SK-N-SH (cell line): ENCODE data around the gene CELSR1. TPM values are rescaled to one million over a fixed set of nuclear protein-coding genes. Genes with fewer than 3 reads are reported as not detected.

ENCODE experiments used
- CTCF ChIA-PET: fragments of 300-600, 350-600 bp; formaldehyde crosslinking; extraction: SDS; loops from one replicate; lab custom pipeline; 2021; lab: Yijun Ruan, JAX
- POLR2A ChIA-PET: fragments of 350-600 bp; sonication (Branson Sonifier 250); formaldehyde crosslinking; extraction: SDS; loops from one replicate; lab custom pipeline; 2020; ENCODE audit warnings: antibody characterized with exemption, inconsistent platforms; lab: Yijun Ruan, JAX
- DNase-seq: peaks from one replicate; pipeline ENCODE4 v3.0.0; 2012
- H2AFZ ChIP-seq: fragments of 200-600 bp; sonication (generic); 2 replicates; pipeline ENCODE4 v1.8.1; 2016; ENCODE audit warnings: antibody characterized with exemption, mild to moderate bottlenecking, low read depth
- H3F3A ChIP-seq: fragments of 200-600 bp; sonication (generic); replicated peaks from 2 replicates; pipeline ENCODE3; 2016; ENCODE audit warnings: antibody characterized with exemption, mild to moderate bottlenecking; ENCODE audit not compliant: insufficient read depth
- H3K27ac ChIP-seq, 2 experiments: fragments of 200-500 bp in 1 of 2; fragments of 200-600 bp in 1 of 2; sonication (Bioruptor generic) in 1 of 2; sonication (generic), shearing (Covaris generic) in 1 of 2; 2 replicates each; pipeline versions ENCODE4 v1.5.1 to v1.6.1; 2014 to 2016; ENCODE audit warnings: low read depth in 2 of 2, inconsistent platforms in 1 of 2, low read length in 1 of 2, mild to moderate bottlenecking in 1 of 2, mixed read lengths in 1 of 2
- H3K27me3 ChIP-seq: fragments of 200-600 bp; sonication (generic), shearing (Covaris generic); 2 replicates; pipeline ENCODE4 v1.6.1; 2016; ENCODE audit warnings: mixed run types; ENCODE audit not compliant: insufficient read depth
- H3K36me3 ChIP-seq, 2 experiments: fragments of 200-500 bp in 1 of 2; fragments of 200-600 bp in 1 of 2; sonication (Bioruptor generic) in 1 of 2; sonication (generic) in 1 of 2; replicated peaks in 1 of 2; 2 replicates each; pipeline versions ENCODE3 to v1.5.1; 2014 to 2016; ENCODE audit warnings: low read length in 1 of 2, mild to moderate bottlenecking in 1 of 2; ENCODE audit not compliant: insufficient read depth in 2 of 2, control insufficient read depth in 1 of 2
- H3K4me1 ChIP-seq, 2 experiments: fragments of 200-500 bp in 1 of 2; fragments of 200-600 bp in 1 of 2; sonication (Bioruptor generic) in 1 of 2; sonication (generic), shearing (Covaris generic) in 1 of 2; 2 replicates each; pipeline versions ENCODE4 v1.5.1 to v1.6.1; 2014 to 2016; ENCODE audit warnings: low read depth in 1 of 2, low read length in 1 of 2, mixed run types in 1 of 2; ENCODE audit not compliant: insufficient read depth in 2 of 2, control insufficient read depth in 1 of 2
- H3K4me2 ChIP-seq: fragments of 200-600 bp; sonication (generic), shearing (Covaris generic); 2 replicates; pipeline ENCODE4 v1.6.1; 2017; ENCODE audit warnings: mixed run types
- H3K4me3 ChIP-seq, 2 experiments: fragments of 200-500 bp in 1 of 2; fragments of 200-600 bp in 1 of 2; sonication (Bioruptor generic) in 1 of 2; sonication (generic), shearing (Covaris generic) in 1 of 2; 2 replicates each; pipeline versions ENCODE4 v1.5.1 to v1.8.1; 2014 to 2016; ENCODE audit warnings: low read depth in 2 of 2, inconsistent platforms in 1 of 2, low read length in 1 of 2, mild to moderate bottlenecking in 1 of 2, mixed read lengths in 1 of 2, moderate library complexity in 1 of 2
- H3K79me2 ChIP-seq: fragments of 200-600 bp; sonication (generic); 2 replicates; pipeline ENCODE4 v1.8.1; 2017; ENCODE audit warnings: mild to moderate bottlenecking; ENCODE audit not compliant: insufficient read depth
- H3K9ac ChIP-seq: fragments of 200-600 bp; sonication (generic); 2 replicates; pipeline ENCODE4 v1.6.1; 2017; ENCODE audit warnings: mixed run types
- H3K9me2 ChIP-seq: fragments of 200-600 bp; sonication (generic); 2 replicates; pipeline ENCODE4 v1.6.1; 2017; ENCODE audit warnings: mixed run types
- H3K9me3 ChIP-seq: fragments of 200-600 bp; sonication (generic); 2 replicates; pipeline ENCODE4 v1.6.1; 2017; ENCODE audit warnings: mixed run types, mild to moderate bottlenecking, moderate library complexity
- H4K20me1 ChIP-seq: fragments of 200-600 bp; sonication (generic); 2 replicates; pipeline ENCODE4 v1.6.1; 2017; ENCODE audit warnings: mild to moderate bottlenecking, mixed run types; ENCODE audit not compliant: insufficient read depth
- CTCF ChIP-seq: fragments of 200-600 bp; sonication (generic); IDR thresholded peaks from 2 replicates; pipeline ENCODE4 v1.6.1; 2017; ENCODE audit warnings: antibody characterized with exemption, mild to moderate bottlenecking, moderate library complexity
- EZH2phosphoT487 ChIP-seq: fragments of 200-600 bp; sonication (generic); IDR thresholded peaks from 2 replicates; pipeline ENCODE4 v1.6.1; 2017; ENCODE audit warnings: low read depth, mixed run types, mild to moderate bottlenecking, antibody characterized with exemption, moderate library complexity, borderline replicate concordance
- FOXJ3 ChIP-seq: sonication (generic); formaldehyde crosslinking; IDR thresholded peaks from 2 replicates; pipeline ENCODE4 v1.5.1; 2020; ENCODE audit warnings: mild to moderate bottlenecking, missing genetic modification reagents
- GABPA ChIP-seq: IDR thresholded peaks from 2 replicates; pipeline ENCODE4 v1.4.0; 2012; ENCODE audit warnings: low read depth, mild to moderate bottlenecking
- RAD21 ChIP-seq: IDR thresholded peaks from 2 replicates; pipeline ENCODE4 v1.6.1; 2012; ENCODE audit warnings: mild to moderate bottlenecking, low read length
- SIN3A ChIP-seq: IDR thresholded peaks from 2 replicates; pipeline ENCODE4 v1.6.1; 2012; ENCODE audit warnings: low read depth, mild to moderate bottlenecking, low read length, moderate library complexity, borderline replicate concordance
- USF1 ChIP-seq: IDR thresholded peaks from 2 replicates; pipeline ENCODE4 v1.4.0; 2012; ENCODE audit warnings: low read depth, borderline replicate concordance
- USF2 ChIP-seq: fragments of 150-350 bp; IDR thresholded peaks from 2 replicates; pipeline ENCODE4 v1.6.1; 2017; ENCODE audit warnings: antibody characterized with exemption, low read length, low read depth, borderline replicate concordance
- YY1 ChIP-seq: IDR thresholded peaks from 2 replicates; pipeline ENCODE4 v1.4.0; 2012; ENCODE audit warnings: low read depth, mild to moderate bottlenecking
- WGBS: methylation state at CpG from one replicate; pipeline ENCODE4 v1.1.6; 2017; ENCODE audit warnings: low lambda C conversion rate; 5-methylcytosine and 5-hydroxymethylcytosine counted together
- polyA plus RNA-seq, 3 experiments: library from polyadenylated mRNA; depleted of rRNA; stranded (reverse); fragments of >200 nt; gene quantifications; 2 replicates each; pipeline ENCODE4 v1.2.3, GENCODE V29; 2012
- TF ChIP-seq, protein P1 (sequence below): IDR thresholded peaks from 2 replicates; pipeline ENCODE4 v1.4.0; 2012; ENCODE audit warnings: low read depth, borderline replicate concordance

The CELSR1 gene
- polyA plus RNA-seq, 1 of the 3 experiments (the other 2 are of a cell fraction), result 5.0 TPM

DNA sequence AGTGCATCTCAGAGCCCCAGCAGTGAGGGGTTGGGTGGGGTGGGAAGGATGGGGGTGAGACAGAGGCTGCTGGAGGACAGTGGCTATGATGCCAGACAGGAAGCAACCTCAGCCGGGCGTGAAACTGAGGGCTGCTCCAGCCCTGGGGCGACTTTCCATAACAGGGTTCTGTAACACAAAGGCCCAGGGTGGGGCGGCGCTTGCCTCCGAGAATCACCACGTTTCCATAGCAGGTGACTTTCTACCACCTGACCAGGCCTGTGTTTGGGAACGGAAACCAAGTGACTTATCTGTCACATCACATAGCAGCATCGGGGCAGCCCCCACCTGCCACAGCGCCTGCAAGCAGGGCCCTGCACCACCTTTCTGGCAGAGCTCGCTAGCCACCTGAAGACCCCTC lies 116.2 kb downstream of the CELSR1 start:
- H3K4me1 ChIP-seq, result peaks cover 0 to 5% of the 10 kb centered on the region in 2 experiments; a peak in 1 of 4 replicates
- H3K9me2 ChIP-seq, result no peaks in the 10 kb centered on the region
- H3K27me3 ChIP-seq, result no peaks in the 10 kb centered on the region
- H3K27ac ChIP-seq, result no peak overlapping the region
- peaks cover 4% of the 10 kb centered on the region for H3F3A ChIP-seq
- H3K4me2 ChIP-seq, result no peak overlapping the region
- no peaks in the 10 kb centered on the region for H3K79me2 ChIP-seq
- no peak for DNase-seq
- WGBS, result 51% methylated on average over 9 of the region's 11 CpGs
- TF ChIP-seq SIN3A (no peak), EZH2phosphoT487 (no peak), FOXJ3 (no peak), CTCF (no peak), USF1 (no peak), USF2 (no peak), RAD21 (no peak), GABPA (no peak), YY1 (no peak)
- TF ChIP-seq, protein P1, sequence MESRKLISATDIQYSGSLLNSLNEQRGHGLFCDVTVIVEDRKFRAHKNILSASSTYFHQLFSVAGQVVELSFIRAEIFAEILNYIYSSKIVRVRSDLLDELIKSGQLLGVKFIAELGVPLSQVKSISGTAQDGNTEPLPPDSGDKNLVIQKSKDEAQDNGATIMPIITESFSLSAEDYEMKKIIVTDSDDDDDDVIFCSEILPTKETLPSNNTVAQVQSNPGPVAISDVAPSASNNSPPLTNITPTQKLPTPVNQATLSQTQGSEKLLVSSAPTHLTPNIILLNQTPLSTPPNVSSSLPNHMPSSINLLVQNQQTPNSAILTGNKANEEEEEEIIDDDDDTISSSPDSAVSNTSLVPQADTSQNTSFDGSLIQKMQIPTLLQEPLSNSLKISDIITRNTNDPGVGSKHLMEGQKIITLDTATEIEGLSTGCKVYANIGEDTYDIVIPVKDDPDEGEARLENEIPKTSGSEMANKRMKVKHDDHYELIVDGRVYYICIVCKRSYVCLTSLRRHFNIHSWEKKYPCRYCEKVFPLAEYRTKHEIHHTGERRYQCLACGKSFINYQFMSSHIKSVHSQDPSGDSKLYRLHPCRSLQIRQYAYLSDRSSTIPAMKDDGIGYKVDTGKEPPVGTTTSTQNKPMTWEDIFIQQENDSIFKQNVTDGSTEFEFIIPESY, result no peak
- POLR2A ChIA-PET, result no interaction called here
- H3K36me3 ChIP-seq, result no peaks in the 10 kb centered on the region
- no peak overlapping the region for H3K4me3 ChIP-seq
- CTCF ChIA-PET, result interaction anchor here (0.7 kb wide), 1 partner anchor 13 kb away, joined by 3 read pairs; no protein-coding TSS in a partner anchor
- H4K20me1 ChIP-seq, result no peaks in the 10 kb centered on the region
- no peak overlapping the region for H3K9ac ChIP-seq
- H3K9me3 ChIP-seq, result no peaks in the 10 kb centered on the region; the same call in 1 of the 2 replicates
- H2AFZ ChIP-seq, result no peak overlapping the region
